Left lung (tissue), 14 donors: ENCODE data around the gene NAA40. TPM values are rescaled to one million over a fixed set of nuclear protein-coding genes. Genes with fewer than 3 reads are reported as not detected.

Source experiments
- ATAC-seq: fragments of 200-7000 bp; cut with Tn5 transposase; one replicate; pipeline ENCODE4 v1.9.1; 2020; ENCODE audit warnings: moderate library complexity
- DNase-seq, 4 donors: peaks; one replicate each; pipeline ENCODE4 v3.0.0-alpha.2; 2013 to 2020
- H3K27ac ChIP-seq, 2 donors: fragments of 200-600 bp; sonication (generic) in 1 of 2; one replicate each; pipeline versions ENCODE4 v1.5.0 to v1.8.0; 2020 to 2021
- H3K27me3 ChIP-seq, 2 donors: fragments of 200-600 bp; sonication (generic) in 1 of 2; one replicate each; pipeline versions ENCODE4 v1.5.0 to v1.8.0; 2020 to 2021
- H3K36me3 ChIP-seq, 2 donors: fragments of 200-600 bp; sonication (generic) in 1 of 2; one replicate each; pipeline versions ENCODE4 v1.5.0 to v1.8.0; 2020 to 2021
- H3K4me1 ChIP-seq, 2 donors: fragments of 200-600 bp; one replicate each; pipeline ENCODE4 v1.8.0; 2021
- H3K4me3 ChIP-seq, 2 donors: fragments of 200-600 bp; sonication (generic) in 1 of 2; one replicate each; pipeline versions ENCODE4 v1.5.0 to v1.8.0; 2020 to 2021; ENCODE audit warnings: mild to moderate bottlenecking in 1 of 2
- H3K9me3 ChIP-seq, 2 donors: fragments of 200-600 bp; sonication (generic) in 1 of 2; one replicate each; pipeline versions ENCODE4 v1.5.0 to v1.8.0; 2020 to 2021
- CTCF ChIP-seq, 2 donors: fragments of 200-600 bp; sonication (generic) in 1 of 2; IDR thresholded peaks; one replicate each; pipeline versions ENCODE4 v1.5.0 to v1.8.0; 2021; ENCODE audit warnings: antibody characterized with exemption in 2 of 2
- intact Hi-C, 2 donors: fragments of 100-400 bp; cut with DNase I; formaldehyde crosslinking; loops; one replicate each; pipeline versions ENCODE4 v1.11.2 to v1.14.2; 2022
- long read RNA-seq, 12 donors: library from polyadenylated mRNA in 2 of 12; unstranded in 2 of 12; transcript quantifications; one replicate each; pipeline ENCODE4 v2.0.0 and lab custom pipeline, GENCODE V29; 2019 to 2026
- polyA plus RNA-seq, 6 donors: library from polyadenylated mRNA; unstranded; fragments of 120-200 nt; gene quantifications; one replicate each; pipeline ENCODE4 v1.2.1, GENCODE V29; 2013; ENCODE audit not compliant: insufficient read length in 6 of 6
- total RNA-seq, 2 donors: library from RNA; stranded (reverse); fragmentation: NEBNext Ultra II Directional; extraction: Animal tissue kit (Norgen Biotek cat#: 25700); gene quantifications; one replicate each; pipeline ENCODE4 v1.2.1, GENCODE V29; 2021
- donor health status: DM: no; HTN: yes; CAD: no.
- donor health status: DM: no; HTN: no; CAD: no.

The NAA40 gene
- total RNA-seq (10 to 100 TPM; 15.9 to 16.6 TPM), polyA plus RNA-seq (10 to 100 TPM; 27.6 to 34.8 (median 29.3) TPM)
- long read RNA-seq, donor 1, full-length matches to known transcripts: 9 of 23 reads
- long read RNA-seq, donor 1, partial matches to known transcripts: 14 of 23 reads
- long read RNA-seq, donor 1, other reads (novel, unspliced or antisense): 0 of 23 reads
- long read RNA-seq, donor 2, transcript NAA40-202 (8 exons, 3,664 nt): major isoform, 6 of 19 reads
- long read RNA-seq, donor 2, partial matches to known transcripts: 10 of 19 reads
- long read RNA-seq, donor 2, other reads (novel, unspliced or antisense): 0 of 19 reads
- long read RNA-seq, donor 3, full-length matches to known transcripts: 5 of 5 reads
- long read RNA-seq, donor 3, partial matches to known transcripts: 0 of 5 reads
- long read RNA-seq, donor 3, other reads (novel, unspliced or antisense): 0 of 5 reads
- long read RNA-seq, donor 4, partial matches to known transcripts: 0 of 2 reads
- long read RNA-seq, donor 4, other reads (novel, unspliced or antisense): 2 of 2 reads
- long read RNA-seq, donor 5, full-length matches to known transcripts: 7 of 14 reads
- long read RNA-seq, donor 5, partial matches to known transcripts: 7 of 14 reads
- long read RNA-seq, donor 5, other reads (novel, unspliced or antisense): 0 of 14 reads
- long read RNA-seq, donor 6, full-length matches to known transcripts: 8 of 8 reads
- long read RNA-seq, donor 6, partial matches to known transcripts: 0 of 8 reads
- long read RNA-seq, donor 6, other reads (novel, unspliced or antisense): 0 of 8 reads
- long read RNA-seq, donor 7, partial matches to known transcripts: 0 of 3 reads
- long read RNA-seq, donor 7, other reads (novel, unspliced or antisense): 0 of 3 reads
- long read RNA-seq, donor 8, full-length matches to known transcripts: 5 of 5 reads
- long read RNA-seq, donor 8, partial matches to known transcripts: 0 of 5 reads
- long read RNA-seq, donor 8, other reads (novel, unspliced or antisense): 0 of 5 reads
- long read RNA-seq, donor 9: 0 reads
- long read RNA-seq, donor 10, partial matches to known transcripts: 0 of 1 reads
- long read RNA-seq, donor 10, other reads (novel, unspliced or antisense): 0 of 1 reads
- long read RNA-seq, donor 11, transcript NAA40-202 (8 exons, 3,664 nt): major isoform, 7 of 9 reads
- long read RNA-seq, donor 11, partial matches to known transcripts: 0 of 9 reads
- long read RNA-seq, donor 11, other reads (novel, unspliced or antisense): 0 of 9 reads
- long read RNA-seq, donor 12, partial matches to known transcripts: 0 of 7 reads
- long read RNA-seq, donor 12, other reads (novel, unspliced or antisense): 0 of 7 reads

DNA sequence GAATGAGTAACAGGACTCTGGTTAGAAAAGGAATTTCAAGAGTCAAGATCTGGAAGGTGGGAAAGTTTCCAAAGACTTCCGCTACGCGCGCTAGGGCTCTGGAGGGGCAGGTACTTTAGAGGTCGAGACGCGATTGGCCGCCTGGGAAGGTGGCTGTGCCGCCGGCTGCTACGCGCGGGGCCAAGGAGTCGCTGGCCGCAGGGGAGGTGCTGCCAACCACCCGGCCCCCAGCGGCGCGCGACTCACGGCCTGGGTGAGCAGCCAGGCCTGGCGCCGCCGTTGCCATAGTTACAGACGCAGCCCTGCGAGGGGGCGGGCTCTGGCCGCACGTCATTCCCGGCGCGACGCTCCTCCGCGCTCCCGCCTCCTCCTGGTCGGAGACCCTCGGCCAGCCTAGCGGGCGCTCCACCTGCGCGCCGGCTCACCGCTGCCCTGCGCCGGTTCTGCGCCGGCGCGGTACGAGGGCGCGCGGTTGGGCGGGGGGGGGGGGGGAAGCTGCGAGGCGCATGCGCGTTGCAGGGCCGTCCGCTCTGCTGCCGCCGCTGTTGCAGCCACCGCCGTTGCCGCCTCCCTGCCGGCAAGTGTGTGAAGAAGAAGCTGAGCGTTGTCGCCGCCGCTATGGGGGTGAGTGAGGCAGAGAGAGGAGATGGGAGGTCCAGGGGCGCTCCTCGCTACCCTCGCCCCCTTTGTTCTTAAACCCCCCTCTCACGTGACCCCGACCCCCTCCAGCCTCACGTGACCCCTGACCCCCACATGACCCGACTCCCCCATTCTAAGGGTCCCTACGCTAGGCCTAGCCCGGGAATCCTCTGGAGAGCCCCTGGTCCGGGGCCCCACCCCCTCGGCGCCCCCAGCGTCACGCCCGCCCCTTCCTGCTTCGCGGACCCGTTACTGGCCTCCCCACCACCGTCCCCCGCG lies at the start of gene NAA40:
Gene NAA40, plus strand, starts transcription at position 524 of the 918 bp plus-strand sequence. Its CDS starts 95 bp downstream, at position 619.
- H3K27me3 ChIP-seq: no peaks in the 10 kb centered on the region
- TF ChIP-seq CTCF (IDR thresholded peaks at IDR 0.05): peak in 1 of 2 donors; percentile 14
- DNase-seq (peak; percentile 92 to 97 (median 96)), ATAC-seq (peak; percentile 97)
- peaks cover 11 to 33% of the 10 kb centered on the region in 2 donors for H3K4me1 ChIP-seq
- peak within 1 kb of the TSS; percentile 67 to 69 for H3K4me3 ChIP-seq
- peak within 1 kb of the TSS; percentile 22 to 61 for H3K27ac ChIP-seq
- intact Hi-C loops: no loop called here
- no peaks in the 10 kb centered on the region for H3K36me3 ChIP-seq
- no peaks in the 10 kb centered on the region for H3K9me3 ChIP-seq

DNA sequence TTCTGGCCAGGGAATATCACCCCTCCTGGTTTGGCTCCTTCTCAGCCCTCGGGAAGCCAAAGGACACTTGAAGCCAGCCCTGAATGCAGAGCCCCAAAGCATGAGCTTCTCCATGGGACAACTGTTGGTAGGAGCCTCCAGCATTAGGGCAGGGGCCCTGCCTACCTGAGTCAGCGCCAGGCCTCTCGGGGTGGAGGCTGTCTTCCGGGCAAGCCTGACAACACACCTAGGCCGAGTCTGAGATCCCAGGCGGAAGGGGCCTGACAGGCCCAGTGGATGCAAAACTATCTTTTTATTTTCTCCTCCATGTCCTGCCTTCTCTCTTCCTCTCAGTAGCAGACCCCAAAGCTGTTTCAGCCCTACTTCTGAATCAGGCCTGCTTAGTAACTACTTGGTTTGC lies 49.5 kb upstream of the NAA40 start:
- Histone ChIP-seq H3K27me3 (no peaks in the 10 kb centered on the region), H3K4me3 (peak overlapping the region in 1 of 2 donors; percentile 41), H3K36me3 (peaks cover 0 to 5% of the 10 kb centered on the region in 2 donors), H3K27ac (peak overlapping the region; percentile 75 to 93), H3K4me1 (peaks cover 22 to 83% of the 10 kb centered on the region in 2 donors), H3K9me3 (no peaks in the 10 kb centered on the region)
- no peak for TF ChIP-seq CTCF (IDR thresholded peaks at IDR 0.05)
- DNase-seq (peak in 1 of 4 donors; percentile 83), ATAC-seq (peak; percentile 48)
- intact Hi-C loops: no loop called here

DNA sequence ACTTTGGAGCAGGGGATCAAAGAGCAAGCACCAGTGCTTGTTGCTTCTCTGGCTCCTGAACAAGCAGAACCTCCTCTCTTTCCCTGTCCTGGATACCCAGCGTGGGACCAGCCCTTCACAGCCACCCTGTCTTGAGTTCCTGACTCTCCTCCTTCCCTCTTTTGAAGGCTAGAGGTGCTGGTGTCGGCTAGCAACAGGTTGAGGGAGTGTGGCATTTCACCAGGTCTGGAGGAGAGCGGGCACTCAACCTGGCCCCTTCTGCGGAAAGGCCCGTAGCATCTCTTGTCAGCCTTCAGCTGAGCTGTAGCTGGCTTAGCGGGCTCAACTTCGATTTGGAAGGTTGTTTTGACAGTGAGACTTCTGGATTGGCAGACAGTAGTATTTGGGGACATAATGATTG lies 48.4 kb upstream of the NAA40 start:
- H3K27ac ChIP-seq: peak overlapping the region in 1 of 2 donors; percentile 93
- no peaks in the 10 kb centered on the region for H3K27me3 ChIP-seq
- peaks cover 22 to 72% of the 10 kb centered on the region in 2 donors for H3K4me1 ChIP-seq
- no peak overlapping the region for H3K4me3 ChIP-seq
- no peaks in the 10 kb centered on the region for H3K9me3 ChIP-seq
- ATAC-seq (no peak), DNase-seq (no peak)
- TF ChIP-seq CTCF (IDR thresholded peaks at IDR 0.05): no peak
- H3K36me3 ChIP-seq: peaks cover 0 to 15% of the 10 kb centered on the region in 2 donors
- intact Hi-C loops: no loop called here

GRCh38 chr11:63892228-63892627 lies 46.6 kb upstream of the NAA40 start:
- no peak for TF ChIP-seq CTCF (IDR thresholded peaks at IDR 0.05)
- ATAC-seq (no peak), DNase-seq (no peak)
- no peaks in the 10 kb centered on the region for H3K9me3 ChIP-seq
- H3K4me1 ChIP-seq: peaks cover 19 to 58% of the 10 kb centered on the region in 2 donors
- peaks cover 0 to 34% of the 10 kb centered on the region in 2 donors for H3K36me3 ChIP-seq
- H3K27me3 ChIP-seq: no peaks in the 10 kb centered on the region
- H3K27ac ChIP-seq: peak overlapping the region in 1 of 2 donors; percentile 31
- intact Hi-C loops: no loop called here
- H3K4me3 ChIP-seq: no peak overlapping the region
